Ammon's horn (tissue), 1 donor: ENCODE results near the gene AKR1E2.
A peak's percentile ranks its signal among the peaks of the same experiment; 100 is the strongest.

Experiments
- DNase-seq: peaks from one replicate; pipeline ENCODE4 v3.0.0-alpha.2; 2016; ENCODE audit warnings: low spot score

The AKR1E2 gene

GRCh38 chr10:4845766-4846165 lies 19.8 kb downstream of the AKR1E2 start:
- DNase-seq = no peak

GRCh38 chr10:4846775-4847174 lies 20.8 kb downstream of the AKR1E2 start:
- DNase-seq = no peak

GRCh38 chr10:4847561-4848355 lies 21.8 kb downstream of the AKR1E2 start:
- no peak for DNase-seq

- DNase-seq = no peak
Observed at GRCh38 chr10:4848356-4849041, 22.5 kb downstream of the AKR1E2 start.

GRCh38 chr10:4849042-4849402 lies 23.0 kb downstream of the AKR1E2 start:
- DNase-seq = no peak

GRCh38 chr10:4849555-4850242 lies 23.7 kb downstream of the AKR1E2 start:
- DNase-seq = peak; percentile 94

GRCh38 chr10:4850397-4850796 lies 24.4 kb downstream of the AKR1E2 start:
- no peak for DNase-seq

GRCh38 chr10:4851176-4851575 lies 25.2 kb downstream of the AKR1E2 start:
- DNase-seq = no peak

GRCh38 chr10:4851846-4852245 lies 25.8 kb downstream of the AKR1E2 start:
- no peak for DNase-seq

GRCh38 chr10:4865945-4866661 lies 40.1 kb downstream of the AKR1E2 start:
- no peak for DNase-seq

GRCh38 chr10:4867109-4867519 lies 41.1 kb downstream of the AKR1E2 start:
- DNase-seq = no peak

GRCh38 chr10:4867520-4868356 lies 41.7 kb downstream of the AKR1E2 start:
- DNase-seq = no peak

- DNase-seq = no peak
Observed at GRCh38 chr10:4868357-4868657, 42.3 kb downstream of the AKR1E2 start.

GRCh38 chr10:4882704-4883078 lies 56.7 kb downstream of the AKR1E2 start:
- DNase-seq = no peak

- DNase-seq = no peak
Observed at GRCh38 chr10:4883079-4883739, 57.2 kb downstream of the AKR1E2 start.

GRCh38 chr10:4885162-4885561 lies 59.2 kb downstream of the AKR1E2 start:
- DNase-seq = no peak

GRCh38 chr10:4887501-4887900 lies 61.5 kb downstream of the AKR1E2 start:
- no peak for DNase-seq

GRCh38 chr10:4888236-4888635 lies 62.2 kb downstream of the AKR1E2 start:
- no peak for DNase-seq

GRCh38 chr10:4889959-4890358 lies 64.0 kb downstream of the AKR1E2 start:
- no peak for DNase-seq

- DNase-seq = no peak
Observed at GRCh38 chr10:4892681-4893080, 66.7 kb downstream of the AKR1E2 start.

- no peak for DNase-seq
Observed at GRCh38 chr10:4894335-4894734, 68.3 kb downstream of the AKR1E2 start.
